Keratinocyte (primary cell): ENCODE measurements around the gene HS3ST3B1. TPM values are rescaled to one million over a fixed set of nuclear protein-coding genes. Genes with fewer than 3 reads are reported as not detected.

Experiments
- DNase-seq: peaks from one replicate; pipeline ENCODE4 v3.0.0-alpha.2; 2011; ENCODE audit warnings: low read depth, missing footprints, low spot score
- FAIRE-seq: peaks from 2 replicates; lab custom pipeline; 2011; peaks lifted over from hg19 to GRCh38; lab: Jason Lieb, UNC
- H2AFZ ChIP-seq: 2 replicates; pipeline ENCODE4 v1.6.0; 2012; ENCODE audit warnings: low read length, control low read depth, inconsistent platforms; ENCODE audit not compliant: control insufficient read depth
- H3K27ac ChIP-seq: 2 replicates; pipeline ENCODE4 v1.5.1; 2011; ENCODE audit warnings: low read length; ENCODE audit not compliant: control insufficient read depth, insufficient read depth
- H3K27me3 ChIP-seq: 3 replicates; pipeline ENCODE4 v1.6.0; 2011; ENCODE audit warnings: low read length; ENCODE audit not compliant: control insufficient read depth, insufficient read depth; ENCODE audit errors: extremely low read depth
- H3K36me3 ChIP-seq, 2 experiments: 2 replicates in 1 of 2; 3 replicates in 1 of 2; pipeline ENCODE4 v1.5.1; 2011; ENCODE audit warnings: low read length in 2 of 2, mild to moderate bottlenecking in 1 of 2; ENCODE audit not compliant: control insufficient read depth in 2 of 2, insufficient read depth in 2 of 2; ENCODE audit errors: extremely low read depth in 1 of 2
- H3K4me1 ChIP-seq: 3 replicates; pipeline ENCODE4 v1.5.1; 2011; ENCODE audit warnings: low read length; ENCODE audit not compliant: control insufficient read depth, insufficient read depth; ENCODE audit errors: extremely low read depth
- H3K4me2 ChIP-seq: 3 replicates; pipeline ENCODE4 v1.6.0; 2011; ENCODE audit warnings: low read depth, low read length; ENCODE audit not compliant: control insufficient read depth, insufficient read depth; ENCODE audit errors: extremely low read depth
- H3K4me3 ChIP-seq, 3 experiments: fragments of 200-600 bp in 1 of 3; sonication (generic) in 1 of 3; 2 replicates in 2 of 3; 3 replicates in 1 of 3; pipeline ENCODE4 v1.5.1; 2011 to 2016; ENCODE audit warnings: low read length in 3 of 3, mild to moderate bottlenecking in 3 of 3, control low read depth in 2 of 3, inconsistent platforms in 1 of 3, low read depth in 1 of 3, mixed read lengths in 1 of 3, mixed run types in 1 of 3, moderate library complexity in 1 of 3; ENCODE audit not compliant: control insufficient read depth in 2 of 3, insufficient read depth in 2 of 3; ENCODE audit errors: extremely low read depth in 1 of 3
- H3K79me2 ChIP-seq: 2 replicates; pipeline ENCODE4 v1.6.0; 2012; ENCODE audit warnings: low read length; ENCODE audit not compliant: control insufficient read depth, insufficient read depth
- H3K9ac ChIP-seq: 3 replicates; pipeline ENCODE4 v1.6.0; 2011; ENCODE audit warnings: low read length; ENCODE audit not compliant: control insufficient read depth, insufficient read depth; ENCODE audit errors: extremely low read depth
- H3K9me1 ChIP-seq: 3 replicates; pipeline ENCODE4 v1.6.0; 2011; ENCODE audit warnings: low read length; ENCODE audit not compliant: control insufficient read depth, insufficient read depth; ENCODE audit errors: extremely low read depth
- H3K9me3 ChIP-seq: 2 replicates; pipeline ENCODE4 v1.5.1; 2012; ENCODE audit warnings: low read depth, low read length; ENCODE audit not compliant: control insufficient read depth
- H4K20me1 ChIP-seq: 3 replicates; pipeline ENCODE4 v1.6.0; 2011; ENCODE audit warnings: low read length; ENCODE audit not compliant: control insufficient read depth, insufficient read depth; ENCODE audit errors: extremely low read depth
- EZH2 ChIP-seq: IDR thresholded peaks from one replicate; pipeline ENCODE4 v1.6.1; 2012; ENCODE audit warnings: inconsistent platforms, mild to moderate bottlenecking, low read length, moderate library complexity
- dilution Hi-C: fragments of 300-500 bp; cut with MboI; formaldehyde crosslinking; loops from one replicate; pipeline ENCODE4 v1.7.0; 2020; ENCODE audit warnings: low sequenced_read_pairs; ENCODE audit not compliant: extremely low pct_ligation_motif_present
- polyA plus RNA-seq, 5 experiments: library from polyadenylated mRNA; depleted of rRNA in 3 of 5; stranded (reverse) in 3 of 5; stranded (forward) in 1 of 5; unstranded in 1 of 5; fragments of >200 nt; gene quantifications; 1 replicate in 1 of 5; 2 replicates in 3 of 5; 3 replicates in 1 of 5; pipeline versions ENCODE4 v1.2.1 to v1.2.3, GENCODE V29; 2011 to 2012; ENCODE audit warnings: missing spikeins in 2 of 5, low read depth in 1 of 5, low replicate concordance in 1 of 5
- TF ChIP-seq, protein P1 (sequence below), 3 experiments: IDR thresholded peaks in 1 of 3; conservative IDR thresholded peaks in 1 of 3; optimal IDR thresholded peaks in 1 of 3; 2 replicates in 2 of 3; 3 replicates in 1 of 3; pipeline versions ENCODE3 to v1.5.1; 2011; ENCODE audit warnings: low read length in 3 of 3, mild to moderate bottlenecking in 3 of 3, moderate library complexity in 2 of 3, control low read depth in 1 of 3, inconsistent platforms in 1 of 3; ENCODE audit not compliant: insufficient read depth in 2 of 3; ENCODE audit errors: extremely low read depth in 1 of 3

Gene HS3ST3B1
- polyA plus RNA-seq, 1 donor (not counting 4 experiments of a cell fraction or from before 2014, with no cell fraction given): 3.9 TPM

DNA sequence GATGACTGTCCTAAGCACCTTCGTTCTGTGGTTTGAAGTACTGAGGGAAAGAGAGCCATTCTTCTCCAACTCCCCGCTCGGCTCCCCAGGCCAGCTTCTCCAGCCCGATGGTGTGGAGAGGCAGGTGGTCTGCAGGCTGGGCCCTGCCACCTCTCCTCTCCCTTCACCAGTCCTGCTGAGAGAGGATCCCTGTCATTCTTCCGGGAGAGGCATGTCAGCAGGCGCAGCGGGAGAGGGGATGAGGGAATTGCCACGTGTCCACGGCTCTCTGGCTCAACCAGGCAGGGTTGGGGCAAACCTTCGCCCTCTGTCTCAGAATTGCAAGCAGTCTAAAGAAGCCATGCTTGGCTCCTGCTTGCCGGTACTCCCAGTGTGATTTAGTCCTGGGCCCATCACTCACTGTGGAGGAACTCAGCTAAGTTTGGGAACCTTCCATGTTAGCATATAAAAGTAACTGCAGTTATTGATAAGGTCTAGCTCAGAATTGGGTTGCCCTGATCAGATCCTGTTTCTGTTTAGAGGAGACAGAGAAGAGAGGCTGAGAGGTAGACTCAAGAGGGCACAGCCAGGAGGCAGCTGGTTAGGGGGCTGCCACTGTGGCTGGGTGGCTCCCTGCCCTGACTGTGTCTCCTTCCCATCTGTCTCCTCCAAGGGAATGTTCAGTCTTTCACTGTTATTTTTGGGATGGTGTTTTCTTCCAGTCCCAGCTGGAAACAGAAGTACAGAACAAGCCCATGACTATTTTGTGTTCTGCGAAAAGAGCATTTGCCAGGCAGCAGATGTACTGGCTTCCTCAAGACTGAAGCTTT, 17.4 kb downstream of the HS3ST3B1 start:
- H3K9ac ChIP-seq: no peak overlapping the region
- H3K4me2 ChIP-seq: no peak overlapping the region
- no peaks in the 10 kb centered on the region for H4K20me1 ChIP-seq
- no peak for DNase-seq
- no peak overlapping the region for H2AFZ ChIP-seq
- FAIRE-seq: no peak
- TF ChIP-seq, protein P1, sequence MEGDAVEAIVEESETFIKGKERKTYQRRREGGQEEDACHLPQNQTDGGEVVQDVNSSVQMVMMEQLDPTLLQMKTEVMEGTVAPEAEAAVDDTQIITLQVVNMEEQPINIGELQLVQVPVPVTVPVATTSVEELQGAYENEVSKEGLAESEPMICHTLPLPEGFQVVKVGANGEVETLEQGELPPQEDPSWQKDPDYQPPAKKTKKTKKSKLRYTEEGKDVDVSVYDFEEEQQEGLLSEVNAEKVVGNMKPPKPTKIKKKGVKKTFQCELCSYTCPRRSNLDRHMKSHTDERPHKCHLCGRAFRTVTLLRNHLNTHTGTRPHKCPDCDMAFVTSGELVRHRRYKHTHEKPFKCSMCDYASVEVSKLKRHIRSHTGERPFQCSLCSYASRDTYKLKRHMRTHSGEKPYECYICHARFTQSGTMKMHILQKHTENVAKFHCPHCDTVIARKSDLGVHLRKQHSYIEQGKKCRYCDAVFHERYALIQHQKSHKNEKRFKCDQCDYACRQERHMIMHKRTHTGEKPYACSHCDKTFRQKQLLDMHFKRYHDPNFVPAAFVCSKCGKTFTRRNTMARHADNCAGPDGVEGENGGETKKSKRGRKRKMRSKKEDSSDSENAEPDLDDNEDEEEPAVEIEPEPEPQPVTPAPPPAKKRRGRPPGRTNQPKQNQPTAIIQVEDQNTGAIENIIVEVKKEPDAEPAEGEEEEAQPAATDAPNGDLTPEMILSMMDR (optimal IDR thresholded peaks at IDR 0.05 in 1 of 3, IDR thresholded peaks at IDR 0.05 in 1 of 3, conservative IDR thresholded peaks at IDR 0.05 in 1 of 3; ENCODE audit: extremely low read depth in 1 of 3, insufficient read depth in 2 of 3, low read length in 3 of 3): no peak
- H3K9me3 ChIP-seq: no peaks in the 10 kb centered on the region
- no peak overlapping the region for H3K27ac ChIP-seq
- no peaks in the 10 kb centered on the region for H3K4me1 ChIP-seq
- no peaks in the 10 kb centered on the region for H3K36me3 ChIP-seq
- dilution Hi-C loops: no loop called here
- H3K9me1 ChIP-seq: no peaks in the 10 kb centered on the region
- H3K27me3 ChIP-seq: no peaks in the 10 kb centered on the region
- H3K79me2 ChIP-seq: peaks cover 42% of the 10 kb centered on the region
- no peak overlapping the region for H3K4me3 ChIP-seq

DNA sequence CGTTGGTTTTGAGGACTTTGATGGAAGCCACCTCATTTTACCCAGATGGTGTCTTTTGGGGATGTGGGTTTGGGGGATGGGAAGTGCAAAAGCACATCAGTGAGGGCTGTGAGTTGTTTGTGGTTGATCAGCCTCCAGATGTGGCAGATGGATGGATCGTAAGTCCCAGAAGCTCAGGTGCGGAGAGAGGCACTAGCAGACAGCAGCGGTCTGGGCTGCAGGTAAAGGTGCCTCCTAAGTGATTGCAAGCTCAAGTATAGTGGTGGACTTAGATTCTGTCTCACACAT, 18.0 kb downstream of the HS3ST3B1 start:
- no peaks in the 10 kb centered on the region for H3K36me3 ChIP-seq
- H3K27ac ChIP-seq: no peak overlapping the region
- H3K4me2 ChIP-seq: no peak overlapping the region
- no peaks in the 10 kb centered on the region for H4K20me1 ChIP-seq
- H3K27me3 ChIP-seq: no peaks in the 10 kb centered on the region
- H3K4me3 ChIP-seq: no peak overlapping the region
- no peaks in the 10 kb centered on the region for H3K4me1 ChIP-seq
- H3K9ac ChIP-seq: no peak overlapping the region
- TF ChIP-seq EZH2: no peak
- TF ChIP-seq, protein P1 (optimal IDR thresholded peaks at IDR 0.05 in 1 of 3, IDR thresholded peaks at IDR 0.05 in 1 of 3, conservative IDR thresholded peaks at IDR 0.05 in 1 of 3; ENCODE audit: extremely low read depth in 1 of 3, insufficient read depth in 2 of 3, low read length in 3 of 3): no peak
- DNase-seq: no peak
- no peak for FAIRE-seq
- H3K9me3 ChIP-seq: no peaks in the 10 kb centered on the region
- peaks cover 45% of the 10 kb centered on the region for H3K79me2 ChIP-seq
- H2AFZ ChIP-seq: no peak overlapping the region
- dilution Hi-C loops: no loop called here
- no peaks in the 10 kb centered on the region for H3K9me1 ChIP-seq
